Rectal smooth muscle tissue (tissue), 1 donor: Measurements from ENCODE around the gene RSAD2.

ENCODE experiments used
- H3K27ac ChIP-seq: one replicate; pipeline ENCODE4 v1.7.0; 2013; ENCODE audit warnings: low read depth, low read length, inconsistent platforms
- H3K27me3 ChIP-seq: one replicate; pipeline ENCODE4 v1.7.0; 2013; ENCODE audit warnings: low read length; ENCODE audit not compliant: control insufficient read depth, insufficient read depth
- H3K36me3 ChIP-seq: one replicate; pipeline ENCODE4 v1.7.0; 2013; ENCODE audit warnings: low read length; ENCODE audit not compliant: control insufficient read depth, insufficient read depth
- H3K4me1 ChIP-seq: one replicate; pipeline ENCODE4 v1.7.0; 2013; ENCODE audit warnings: low read length; ENCODE audit not compliant: control insufficient read depth, insufficient read depth
- H3K4me3 ChIP-seq: one replicate; pipeline ENCODE4 v1.7.0; 2013; ENCODE audit warnings: low read length
- H3K9ac ChIP-seq: one replicate; pipeline ENCODE4 v1.7.0; 2013; ENCODE audit warnings: low read length

Gene RSAD2

DNA sequence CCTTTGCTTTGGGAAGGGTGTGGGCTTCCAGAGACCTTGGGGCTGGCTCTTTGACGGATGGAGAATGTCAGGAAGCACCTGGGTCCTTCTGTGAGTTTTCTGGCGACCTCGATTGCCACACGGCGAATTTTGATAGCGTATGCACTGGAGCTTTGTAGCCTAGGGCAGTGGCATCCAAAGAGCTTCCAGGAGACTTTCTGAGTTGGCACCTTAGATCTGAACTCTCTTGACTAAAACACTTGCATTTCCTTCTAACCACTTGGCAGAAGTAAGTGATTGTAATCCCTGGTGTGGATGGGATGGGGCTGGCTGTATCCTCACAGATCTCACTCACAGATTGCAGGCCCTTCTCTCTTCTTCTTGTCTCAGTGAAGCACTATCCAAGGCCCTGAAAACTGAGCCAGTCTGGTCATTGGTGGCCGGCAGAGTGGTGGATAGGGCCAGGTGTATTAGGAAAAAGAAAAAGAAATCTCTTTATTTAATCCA is 47.4 kb downstream of the RSAD2 start:
- Histone ChIP-seq H3K27me3 (no peaks in the 10 kb centered on the region), H3K9ac (no peak overlapping the region), H3K36me3 (no peaks in the 10 kb centered on the region), H3K4me1 (no peaks in the 10 kb centered on the region), H3K4me3 (no peak overlapping the region), H3K27ac (no peak overlapping the region)

GRCh38 chr2:6926071-6926732 is 48.6 kb downstream of the RSAD2 start:
- H3K27ac ChIP-seq: no peak overlapping the region
- H3K9ac ChIP-seq: no peak overlapping the region

DNA sequence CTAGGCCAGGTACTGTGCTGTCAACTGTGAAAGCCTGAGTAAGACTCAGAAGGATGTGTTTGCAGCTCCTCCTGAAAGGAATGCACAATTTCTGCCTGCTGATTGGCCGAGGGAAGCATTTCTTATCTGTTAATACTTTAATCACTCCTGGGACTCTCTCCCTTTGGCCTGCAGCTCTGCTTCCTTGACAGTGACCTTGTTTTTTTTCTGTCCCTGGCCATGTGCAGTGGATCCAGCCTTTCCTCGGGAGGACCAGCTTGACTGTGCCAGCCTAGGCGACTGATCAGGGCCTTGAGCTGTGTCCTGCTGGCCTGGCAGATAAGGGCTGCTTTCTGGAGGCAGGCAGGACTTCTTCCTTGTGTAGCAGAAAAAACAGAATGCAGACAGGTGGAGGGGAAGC is 49.6 kb downstream of the RSAD2 start:
- Histone ChIP-seq H3K27me3 (no peaks in the 10 kb centered on the region), H3K4me1 (no peaks in the 10 kb centered on the region), H3K27ac (no peak overlapping the region), H3K9ac (no peak overlapping the region), H3K4me3 (no peak overlapping the region), H3K36me3 (no peaks in the 10 kb centered on the region)

More at GRCh38 chr2:6926071-6926732, 48.6 kb downstream of the RSAD2 start:
- Histone ChIP-seq H3K4me1 (no peaks in the 10 kb centered on the region), H3K36me3 (no peaks in the 10 kb centered on the region), H3K4me3 (no peak overlapping the region), H3K27me3 (no peaks in the 10 kb centered on the region)

DNA sequence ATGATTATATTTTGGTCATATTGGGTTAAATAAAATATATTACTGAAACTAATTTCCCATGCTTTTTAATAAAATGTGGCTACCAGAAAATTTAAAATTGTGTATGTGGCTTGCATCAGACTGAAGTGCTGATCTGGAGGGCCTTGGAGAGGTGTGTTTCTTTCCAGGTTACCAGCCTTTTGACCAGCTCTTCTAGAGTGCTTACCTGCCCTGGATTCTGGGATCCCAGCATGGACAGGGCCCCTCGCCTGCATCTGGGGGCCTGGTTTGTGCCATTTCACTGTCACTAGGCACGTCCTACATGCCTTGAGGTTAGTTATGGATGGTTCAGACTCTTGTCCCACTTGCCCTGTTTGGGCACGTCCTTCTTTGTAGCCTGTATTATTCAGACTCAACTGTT is 50.2 kb downstream of the RSAD2 start:
- Histone ChIP-seq H3K27me3 (no peaks in the 10 kb centered on the region), H3K9ac (no peak overlapping the region), H3K27ac (no peak overlapping the region), H3K36me3 (no peaks in the 10 kb centered on the region), H3K4me1 (no peaks in the 10 kb centered on the region), H3K4me3 (no peak overlapping the region)

DNA sequence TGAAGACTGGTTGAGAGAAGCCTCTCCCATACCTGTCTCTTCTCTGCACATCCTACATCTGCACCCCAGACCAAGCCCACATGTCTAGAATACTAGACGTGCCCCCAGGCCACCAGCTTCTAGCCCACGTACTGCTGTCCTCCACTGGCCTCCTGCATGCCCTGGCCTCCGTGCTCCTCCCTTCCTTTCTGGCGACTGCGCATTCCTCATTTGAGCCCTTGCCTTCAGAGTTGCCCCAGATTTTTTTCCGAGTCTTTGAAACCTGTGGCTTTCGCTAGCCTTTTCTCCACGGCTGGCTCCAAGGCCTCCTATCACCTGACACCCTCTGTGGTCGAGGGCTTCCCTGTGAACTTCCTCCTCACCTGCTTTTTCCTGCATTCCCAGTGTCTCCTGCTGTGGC is 50.9 kb downstream of the RSAD2 start:
- no peak overlapping the region for H3K27ac ChIP-seq
- no peak overlapping the region for H3K9ac ChIP-seq
- no peak overlapping the region for H3K4me3 ChIP-seq
- no peaks in the 10 kb centered on the region for H3K27me3 ChIP-seq
- H3K36me3 ChIP-seq: no peaks in the 10 kb centered on the region
- H3K4me1 ChIP-seq: no peaks in the 10 kb centered on the region

DNA sequence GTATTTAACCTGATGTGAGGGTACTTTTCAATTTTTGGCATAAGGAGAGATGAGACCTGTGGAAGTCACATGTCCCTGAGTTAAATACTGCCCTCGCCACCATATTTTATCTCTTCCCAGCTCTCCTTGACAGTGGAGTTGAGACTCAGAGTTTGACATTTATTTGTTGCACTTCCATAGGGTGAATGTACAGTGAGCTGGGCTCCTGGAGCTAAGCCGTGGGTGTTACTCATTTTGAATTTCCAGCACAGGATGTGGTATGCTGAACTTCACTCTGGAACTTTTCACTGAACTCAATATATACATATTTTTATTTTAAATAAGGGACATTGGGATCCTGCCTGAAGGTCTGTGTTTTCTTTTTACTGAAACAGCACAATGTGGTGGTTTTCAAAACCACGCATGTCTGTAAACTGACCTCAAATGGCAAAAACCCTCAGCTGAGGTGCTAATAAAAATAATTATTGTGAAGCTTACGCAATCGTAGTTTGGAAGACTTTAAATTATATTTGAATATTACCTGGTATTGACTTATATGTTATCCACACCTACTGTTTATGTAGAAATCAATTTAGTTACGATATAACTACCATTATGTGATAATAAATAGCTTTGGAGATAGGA is 51.7 kb downstream of the RSAD2 start:
- Histone ChIP-seq H3K27ac (no peak overlapping the region), H3K4me3 (no peak overlapping the region), H3K4me1 (no peaks in the 10 kb centered on the region), H3K36me3 (no peaks in the 10 kb centered on the region), H3K27me3 (no peaks in the 10 kb centered on the region), H3K9ac (no peak overlapping the region)

- no peak overlapping the region for H3K27ac ChIP-seq
- H3K4me3 ChIP-seq: no peak overlapping the region
- no peaks in the 10 kb centered on the region for H3K36me3 ChIP-seq
- H3K27me3 ChIP-seq: no peaks in the 10 kb centered on the region
- no peak overlapping the region for H3K9ac ChIP-seq
- no peaks in the 10 kb centered on the region for H3K4me1 ChIP-seq
Observed at GRCh38 chr2:6930923-6931647, 53.5 kb downstream of the RSAD2 start.

DNA sequence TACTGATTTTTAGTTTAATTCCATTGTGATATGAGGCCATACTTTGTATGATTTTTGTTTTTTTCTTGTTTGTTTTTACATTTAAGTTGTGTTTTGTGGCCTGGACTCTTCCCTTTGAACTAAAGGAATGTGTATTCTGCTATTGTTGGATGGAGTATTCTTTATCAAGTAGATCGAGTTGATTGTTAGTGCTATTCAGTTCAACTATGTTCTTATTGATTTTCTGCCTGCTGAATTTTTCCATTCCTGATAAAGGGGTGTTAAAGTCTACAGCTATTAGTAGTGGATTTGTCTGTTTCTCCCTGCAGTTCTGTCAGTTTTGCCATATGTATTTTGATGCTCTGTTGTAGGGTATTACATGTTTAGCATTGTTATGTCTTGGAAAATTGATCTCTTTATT is 54.2 kb downstream of the RSAD2 start:
- Histone ChIP-seq H3K4me1 (no peaks in the 10 kb centered on the region), H3K27me3 (no peaks in the 10 kb centered on the region), H3K36me3 (no peaks in the 10 kb centered on the region), H3K4me3 (no peak overlapping the region), H3K27ac (no peak overlapping the region), H3K9ac (no peak overlapping the region)

DNA sequence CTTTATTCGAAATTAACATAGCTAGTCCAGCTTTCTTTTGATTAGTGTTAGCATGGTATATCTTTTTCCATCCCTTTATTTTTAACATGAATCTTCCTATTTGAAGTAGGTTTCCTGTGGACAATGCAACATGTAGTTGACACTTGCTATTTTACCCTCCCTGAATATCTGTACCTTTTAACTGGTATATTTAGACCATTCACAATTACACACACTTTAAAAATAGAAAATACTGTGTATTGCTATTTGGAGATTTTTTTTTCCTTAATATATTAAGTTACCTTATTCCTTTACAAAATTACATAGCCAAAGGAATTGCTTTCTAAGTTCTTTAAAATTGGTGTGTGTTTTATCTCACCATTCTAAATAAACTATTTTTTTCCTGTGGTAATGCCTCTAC is 54.6 kb downstream of the RSAD2 start:
- H3K27ac ChIP-seq: no peak overlapping the region

GRCh38 chr2:6932828-6933227 is 55.3 kb downstream of the RSAD2 start:
- H3K4me1 ChIP-seq: no peaks in the 10 kb centered on the region
- H3K27ac ChIP-seq: no peak overlapping the region
- H3K27me3 ChIP-seq: no peaks in the 10 kb centered on the region
- H3K9ac ChIP-seq: no peak overlapping the region
- H3K4me3 ChIP-seq: no peak overlapping the region
- H3K36me3 ChIP-seq: no peaks in the 10 kb centered on the region

More for the DNA sequence above, 54.6 kb downstream of the RSAD2 start:
- Histone ChIP-seq H3K36me3 (no peaks in the 10 kb centered on the region), H3K4me1 (no peaks in the 10 kb centered on the region), H3K4me3 (no peak overlapping the region), H3K9ac (no peak overlapping the region), H3K27me3 (no peaks in the 10 kb centered on the region)

DNA sequence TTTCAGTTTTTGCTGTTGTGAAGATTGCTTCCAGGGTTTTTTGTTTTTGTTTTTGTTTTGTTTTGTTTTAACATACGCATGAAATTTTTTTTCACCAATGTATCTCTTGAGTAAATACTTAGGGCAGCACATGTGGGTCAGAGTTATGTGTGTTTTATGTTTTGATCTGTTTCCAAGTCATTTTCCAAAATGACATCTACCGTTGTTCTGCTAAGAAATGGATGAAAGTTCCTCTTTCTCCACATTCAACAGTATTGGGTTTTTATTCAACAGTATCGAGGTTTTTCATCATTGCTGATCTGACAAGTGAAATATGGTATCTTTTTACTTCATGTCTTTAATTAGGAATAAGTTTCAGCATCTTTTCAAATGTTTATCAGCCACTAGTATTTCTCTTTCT is 56.3 kb downstream of the RSAD2 start:
- H3K27me3 ChIP-seq: no peaks in the 10 kb centered on the region
- H3K9ac ChIP-seq: no peak overlapping the region
- H3K4me3 ChIP-seq: no peak overlapping the region
- H3K4me1 ChIP-seq: no peaks in the 10 kb centered on the region
- no peak overlapping the region for H3K27ac ChIP-seq
- no peaks in the 10 kb centered on the region for H3K36me3 ChIP-seq

DNA sequence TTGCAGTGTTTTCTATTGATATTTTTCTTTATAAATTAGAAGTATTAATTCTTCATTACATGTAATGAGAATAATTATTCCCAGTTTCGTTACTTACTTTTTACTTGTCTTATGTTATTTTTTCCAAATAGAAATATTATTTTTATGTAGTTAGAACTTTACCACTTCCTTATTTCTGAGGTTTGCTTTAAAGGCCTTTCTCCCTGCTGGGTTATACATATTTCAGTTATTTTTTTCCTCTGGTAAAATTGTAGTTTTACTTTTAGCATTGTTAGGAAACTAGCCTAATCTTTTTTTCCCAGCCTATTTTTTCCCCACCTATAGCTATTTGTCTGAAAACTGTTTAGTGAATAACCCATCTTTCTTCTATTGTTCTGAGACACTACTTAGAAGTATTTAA is 56.8 kb downstream of the RSAD2 start:
- Histone ChIP-seq H3K4me3 (no peak overlapping the region), H3K9ac (no peak overlapping the region), H3K36me3 (no peaks in the 10 kb centered on the region), H3K4me1 (no peaks in the 10 kb centered on the region), H3K27ac (no peak overlapping the region), H3K27me3 (no peaks in the 10 kb centered on the region)
